ENCODE results near the gene SORCS2.
A peak's percentile ranks its signal among the peaks of the same experiment; 100 is the strongest.

Gene SORCS2

GRCh38 chr4:7147661-7148310 is 44.6 kb upstream of the SORCS2 start:
- TF ChIP-seq CTCF (conservative IDR thresholded peaks at IDR 0.05) = no peak
- no peak overlapping the region for H3K27ac ChIP-seq

- H3K27ac ChIP-seq = peak overlapping the region; percentile 88
- TF ChIP-seq CTCF (conservative IDR thresholded peaks at IDR 0.05) = no peak
These were observed 44.0 kb upstream of the SORCS2 start for GRCh38 chr4:7148337-7148736.

GRCh38 chr4:7150036-7150635 is 42.2 kb upstream of the SORCS2 start:
- H3K27ac ChIP-seq = peak overlapping the region; percentile 88
- no peak for TF ChIP-seq CTCF (conservative IDR thresholded peaks at IDR 0.05)

- peak; percentile 14; the same call in 1 of the 2 replicates for TF ChIP-seq CTCF (conservative IDR thresholded peaks at IDR 0.05)
These were observed 40.6 kb upstream of the SORCS2 start for GRCh38 chr4:7151668-7152227.

GRCh38 chr4:7153711-7154110 is 38.6 kb upstream of the SORCS2 start:
- no peak overlapping the region for H3K27ac ChIP-seq
- TF ChIP-seq CTCF (conservative IDR thresholded peaks at IDR 0.05) = no peak

More at GRCh38 chr4:7151668-7152227, 40.6 kb upstream of the SORCS2 start:
- no peak overlapping the region for H3K27ac ChIP-seq

GRCh38 chr4:7154351-7154981 is 37.9 kb upstream of the SORCS2 start:
- H3K27ac ChIP-seq = no peak overlapping the region
- TF ChIP-seq CTCF (conservative IDR thresholded peaks at IDR 0.05) = no peak

GRCh38 chr4:7155590-7156071 is 36.7 kb upstream of the SORCS2 start:
- TF ChIP-seq CTCF (conservative IDR thresholded peaks at IDR 0.05) = no peak
- H3K27ac ChIP-seq = no peak overlapping the region
